DOHH2 (cell line): ENCODE measurements around the gene HEATR5A.

ENCODE experiments used
- CTCF ChIP-seq: fragments of 200-600 bp; sonication (generic); IDR thresholded peaks from one replicate; pipeline ENCODE4 v1.5.1; 2014; ENCODE audit warnings: antibody characterized with exemption, mild to moderate bottlenecking, low read depth, low read length; ENCODE audit not compliant: poor library complexity, severe bottlenecking
- EZH2phosphoT487 ChIP-seq: fragments of 200-600 bp; sonication (generic); IDR thresholded peaks from 2 replicates; pipeline ENCODE4 v1.6.1; 2017; ENCODE audit warnings: borderline replicate concordance, mild to moderate bottlenecking, antibody characterized with exemption, low read length, moderate library complexity, mixed read lengths

- TF ChIP-seq CTCF: no peak
- no peak for TF ChIP-seq EZH2phosphoT487
These were observed 21.9 kb upstream of the HEATR5A start for GRCh38 chr14:31442284-31442683.
